ENCODE measurements around the gene STX2.

DNA sequence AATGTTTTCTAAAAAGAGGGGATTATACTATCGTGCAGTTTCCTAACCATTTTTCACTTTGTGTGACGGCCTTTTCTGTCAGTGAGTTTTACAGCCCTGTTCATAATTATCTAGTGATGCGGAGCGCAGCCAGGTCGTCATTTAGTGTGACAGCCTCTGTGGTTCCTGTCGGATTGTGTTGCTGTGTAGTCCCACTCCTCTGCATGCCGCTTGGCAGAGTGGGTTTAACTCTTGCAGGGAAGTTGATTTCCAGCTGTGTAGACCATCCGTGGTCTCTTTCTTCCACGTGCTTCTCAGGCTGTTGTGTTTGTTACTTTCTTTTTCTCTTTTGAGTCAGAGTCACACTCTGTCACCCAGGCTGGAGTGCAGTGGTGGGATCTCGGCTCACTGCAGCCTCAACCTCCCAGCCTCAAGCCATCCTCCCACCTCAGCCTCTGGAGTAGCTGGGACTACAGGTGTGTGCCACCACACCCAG, 41.4 kb upstream of the STX2 start:
- TF ChIP-seq, protein P1, sequence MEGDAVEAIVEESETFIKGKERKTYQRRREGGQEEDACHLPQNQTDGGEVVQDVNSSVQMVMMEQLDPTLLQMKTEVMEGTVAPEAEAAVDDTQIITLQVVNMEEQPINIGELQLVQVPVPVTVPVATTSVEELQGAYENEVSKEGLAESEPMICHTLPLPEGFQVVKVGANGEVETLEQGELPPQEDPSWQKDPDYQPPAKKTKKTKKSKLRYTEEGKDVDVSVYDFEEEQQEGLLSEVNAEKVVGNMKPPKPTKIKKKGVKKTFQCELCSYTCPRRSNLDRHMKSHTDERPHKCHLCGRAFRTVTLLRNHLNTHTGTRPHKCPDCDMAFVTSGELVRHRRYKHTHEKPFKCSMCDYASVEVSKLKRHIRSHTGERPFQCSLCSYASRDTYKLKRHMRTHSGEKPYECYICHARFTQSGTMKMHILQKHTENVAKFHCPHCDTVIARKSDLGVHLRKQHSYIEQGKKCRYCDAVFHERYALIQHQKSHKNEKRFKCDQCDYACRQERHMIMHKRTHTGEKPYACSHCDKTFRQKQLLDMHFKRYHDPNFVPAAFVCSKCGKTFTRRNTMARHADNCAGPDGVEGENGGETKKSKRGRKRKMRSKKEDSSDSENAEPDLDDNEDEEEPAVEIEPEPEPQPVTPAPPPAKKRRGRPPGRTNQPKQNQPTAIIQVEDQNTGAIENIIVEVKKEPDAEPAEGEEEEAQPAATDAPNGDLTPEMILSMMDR (IDR thresholded peaks at IDR 0.05 in 8 of 11, conservative IDR thresholded peaks at IDR 0.05 in 3 of 11): no peak
- TF ChIP-seq POLR2AphosphoS5 (IDR thresholded peaks at IDR 0.05) (no peak), POLR2A (IDR thresholded peaks at IDR 0.05) (no peak)

All from spleen (tissue), 7 donors.